ENCODE measurements around the gene IL17REL. TPM values are rescaled to one million over a fixed set of nuclear protein-coding genes. Genes with fewer than 3 reads are reported as not detected.

IL17REL gene
- total RNA-seq, 4 donors from 2014 or later = 0.12 to 0.26 TPM; not detected in 2

GRCh38 chr22:49998718-49999062 is 13.9 kb downstream of the IL17REL start:
- Histone ChIP-seq H3K36me3 (no peaks in the 10 kb centered on the region), H3K4me1 (no peaks in the 10 kb centered on the region), H3K9me3 (no peaks in the 10 kb centered on the region), H3K27ac (no peak overlapping the region), H3K27me3 (peaks cover 0 to 6% of the 10 kb centered on the region in 2 donors), H3K4me3 (no peak overlapping the region)
- no peak for TF ChIP-seq POLR2A (IDR thresholded peaks at IDR 0.05)
- TF ChIP-seq, protein P1, sequence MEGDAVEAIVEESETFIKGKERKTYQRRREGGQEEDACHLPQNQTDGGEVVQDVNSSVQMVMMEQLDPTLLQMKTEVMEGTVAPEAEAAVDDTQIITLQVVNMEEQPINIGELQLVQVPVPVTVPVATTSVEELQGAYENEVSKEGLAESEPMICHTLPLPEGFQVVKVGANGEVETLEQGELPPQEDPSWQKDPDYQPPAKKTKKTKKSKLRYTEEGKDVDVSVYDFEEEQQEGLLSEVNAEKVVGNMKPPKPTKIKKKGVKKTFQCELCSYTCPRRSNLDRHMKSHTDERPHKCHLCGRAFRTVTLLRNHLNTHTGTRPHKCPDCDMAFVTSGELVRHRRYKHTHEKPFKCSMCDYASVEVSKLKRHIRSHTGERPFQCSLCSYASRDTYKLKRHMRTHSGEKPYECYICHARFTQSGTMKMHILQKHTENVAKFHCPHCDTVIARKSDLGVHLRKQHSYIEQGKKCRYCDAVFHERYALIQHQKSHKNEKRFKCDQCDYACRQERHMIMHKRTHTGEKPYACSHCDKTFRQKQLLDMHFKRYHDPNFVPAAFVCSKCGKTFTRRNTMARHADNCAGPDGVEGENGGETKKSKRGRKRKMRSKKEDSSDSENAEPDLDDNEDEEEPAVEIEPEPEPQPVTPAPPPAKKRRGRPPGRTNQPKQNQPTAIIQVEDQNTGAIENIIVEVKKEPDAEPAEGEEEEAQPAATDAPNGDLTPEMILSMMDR (IDR thresholded peaks at IDR 0.05) = no peak
- intact Hi-C loops (cut with DNase I; ENCODE audit: low total_unique reads) = no loop called here
- DNase-seq = no peak

DNA sequence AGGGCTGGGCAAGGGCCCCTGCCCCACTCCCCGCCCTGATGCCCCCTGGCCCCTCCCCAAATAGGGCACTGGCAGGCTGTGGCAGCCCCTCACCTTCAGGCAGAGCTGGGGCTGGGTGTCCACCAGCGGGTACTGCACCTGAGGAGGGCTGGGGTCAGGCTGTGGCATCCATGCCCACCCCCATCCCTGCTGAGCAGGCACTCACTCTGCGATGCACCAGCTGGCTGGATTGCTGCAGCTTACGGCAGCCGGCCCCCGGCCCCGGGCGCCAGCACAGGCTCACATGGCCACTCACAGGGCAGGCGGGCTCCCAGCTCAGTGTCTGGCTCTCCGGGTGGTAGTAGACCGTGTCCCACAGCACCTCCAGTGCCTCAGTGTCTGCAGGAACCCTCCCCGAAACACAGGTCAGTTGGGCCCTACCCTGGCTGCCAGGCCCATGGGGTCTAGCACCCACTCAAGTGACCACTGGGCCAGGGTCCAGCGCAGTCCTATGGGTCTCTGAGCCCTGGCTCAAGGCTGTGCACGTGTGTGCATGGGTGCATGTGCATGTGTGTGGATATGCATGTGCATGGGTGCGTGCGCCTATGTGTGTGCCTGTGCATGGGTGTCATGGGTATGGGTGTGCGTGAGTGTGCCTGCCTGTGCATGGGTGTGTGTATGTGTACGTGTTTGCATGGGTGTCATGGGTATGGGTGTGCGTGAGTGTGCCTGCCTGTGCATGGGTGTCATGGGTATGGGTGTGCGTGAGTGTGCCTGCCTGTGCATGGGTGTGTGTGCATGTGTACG is 14.4 kb downstream of the IL17REL start:
- Histone ChIP-seq H3K4me1 (no peaks in the 10 kb centered on the region), H3K9me3 (no peaks in the 10 kb centered on the region), H3K36me3 (no peaks in the 10 kb centered on the region), H3K27me3 (peaks cover 0 to 6% of the 10 kb centered on the region in 2 donors), H3K4me3 (no peak overlapping the region), H3K27ac (no peak overlapping the region)
- intact Hi-C loops (cut with DNase I; ENCODE audit: low total_unique reads) = no loop called here
- DNase-seq = no peak
- TF ChIP-seq, protein P1 (IDR thresholded peaks at IDR 0.05) = no peak
- no peak for TF ChIP-seq POLR2A (IDR thresholded peaks at IDR 0.05)

DNA sequence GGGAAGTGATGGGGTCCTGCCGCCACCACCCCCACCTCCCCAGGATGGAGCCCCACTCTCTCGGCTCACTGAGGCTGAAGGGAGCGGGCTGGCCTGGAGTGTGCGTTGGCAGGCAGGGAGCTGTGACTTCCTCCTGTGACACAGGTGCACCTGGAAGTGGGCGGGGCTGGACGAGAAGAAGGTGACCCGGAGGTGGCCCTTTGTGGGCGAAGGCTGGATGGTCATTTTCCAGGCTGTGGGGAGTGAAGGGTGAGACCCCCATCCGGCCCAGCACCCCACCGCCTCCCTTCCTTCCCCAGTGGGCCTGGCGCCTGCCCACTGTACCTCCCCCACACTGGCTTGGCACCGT is 15.3 kb downstream of the IL17REL start:
- no peak for DNase-seq
- no peaks in the 10 kb centered on the region for H3K4me1 ChIP-seq
- no peak overlapping the region for H3K27ac ChIP-seq
- no peaks in the 10 kb centered on the region for H3K9me3 ChIP-seq
- intact Hi-C loops (cut with DNase I; ENCODE audit: low total_unique reads) = no loop called here
- H3K27me3 ChIP-seq = peaks cover 0 to 6% of the 10 kb centered on the region in 2 donors
- TF ChIP-seq POLR2A (IDR thresholded peaks at IDR 0.05) = no peak
- TF ChIP-seq, protein P1 (IDR thresholded peaks at IDR 0.05) = no peak
- no peaks in the 10 kb centered on the region for H3K36me3 ChIP-seq
- H3K4me3 ChIP-seq = no peak overlapping the region

- intact Hi-C loops (cut with DNase I; ENCODE audit: low total_unique reads) = no loop called here
- H3K9me3 ChIP-seq = no peaks in the 10 kb centered on the region
- no peak for DNase-seq
Observed at GRCh38 chr22:49996518-49997250, 15.9 kb downstream of the IL17REL start.

More at GRCh38 chr22:49996518-49997250, 15.9 kb downstream of the IL17REL start:
- Histone ChIP-seq H3K4me1 (no peaks in the 10 kb centered on the region), H3K27me3 (peaks cover 0 to 6% of the 10 kb centered on the region in 2 donors), H3K36me3 (no peaks in the 10 kb centered on the region), H3K4me3 (no peak overlapping the region), H3K27ac (no peak overlapping the region)
- TF ChIP-seq, protein P1 (IDR thresholded peaks at IDR 0.05) = no peak
- TF ChIP-seq POLR2A (IDR thresholded peaks at IDR 0.05) = no peak
